ENCODE results near the gene C17orf107. TPM values are rescaled to one million over a fixed set of nuclear protein-coding genes. Genes with fewer than 3 reads are reported as not detected.

C17orf107 gene
- total and polyA plus RNA-seq, 2 donors (not counting 1 experiment from before 2014, with no cell fraction given): 3.9 to 4.6 TPM

DNA sequence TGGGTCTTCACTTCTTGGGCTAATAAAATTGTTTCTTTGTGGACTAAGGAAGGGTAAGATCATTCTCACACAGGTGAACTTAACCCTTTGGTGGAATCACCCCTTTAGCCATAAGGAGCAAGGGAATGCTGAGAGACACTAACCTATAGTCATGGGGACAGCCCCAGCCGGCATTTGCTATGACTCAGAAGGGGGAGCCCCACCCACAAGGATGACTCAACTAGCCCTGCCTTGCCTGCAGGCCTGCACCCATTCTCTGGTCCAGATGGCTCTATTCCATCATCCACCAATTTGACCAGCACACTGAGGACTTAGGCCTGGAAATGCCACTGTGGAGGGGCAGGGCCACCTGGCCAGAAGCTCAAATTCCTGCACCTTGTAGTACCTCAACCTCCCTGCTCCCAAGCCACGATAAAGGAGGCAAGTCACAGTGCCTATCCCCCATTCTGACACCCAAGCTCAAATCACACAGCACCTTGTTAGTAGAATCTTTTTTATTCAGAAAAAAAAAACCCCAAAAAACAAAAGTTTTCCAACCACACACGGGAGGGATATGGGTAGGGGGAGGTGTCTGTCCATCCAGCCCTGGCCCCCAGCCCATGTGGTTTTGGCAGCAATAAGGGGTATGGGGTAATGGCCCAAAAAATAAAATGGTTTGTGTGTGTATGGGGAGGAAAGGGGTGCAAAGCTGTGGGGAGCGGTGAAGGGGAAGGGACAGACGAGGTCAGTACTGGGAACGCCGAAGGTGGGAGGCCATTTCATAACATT lies 46.0 kb downstream of the C17orf107 start:
- Histone ChIP-seq H3K4me2 (replicated peaks; ENCODE audit: low read depth, low read length, poor library complexity, severe bottlenecking) (peak overlapping the region; percentile 98), H3K36me3 (replicated peaks in 1 of 2; ENCODE audit: control extremely low read depth in 1 of 2, control insufficient read depth in 1 of 2, extremely low read depth in 1 of 2, insufficient read depth in 2 of 2, low read length in 1 of 2) (peaks cover 0 to 44% of the 10 kb centered on the region in 2 experiments), H3K4me1 (ENCODE audit: control insufficient read depth in 2 of 2, insufficient read depth in 2 of 2, low read length in 2 of 2) (peaks cover 63 to 70% of the 10 kb centered on the region in 2 donors), H3K9ac (ENCODE audit: low read length) (peak overlapping the region; percentile 38), H3K27ac (ENCODE audit: low read length in 2 of 2) (peak overlapping the region; percentile 32 to 93), H3K9me3 (ENCODE audit: control extremely low read depth in 1 of 3, control insufficient read depth in 2 of 3, insufficient read depth in 1 of 3, low read length in 2 of 3) (no peaks in the 10 kb centered on the region), H4K20me1 (ENCODE audit: control insufficient read depth, insufficient read depth, low read length, poor library complexity, severe bottlenecking) (peaks cover 43% of the 10 kb centered on the region), H3K27me3 (replicated peaks in 1 of 4; ENCODE audit: control extremely low read depth in 1 of 4, control insufficient read depth in 3 of 4, insufficient read depth in 4 of 4, low read length in 3 of 4) (no peaks in the 10 kb centered on the region), H3K79me2 (ENCODE audit: control insufficient read depth, insufficient read depth, low read length) (peaks cover 72% of the 10 kb centered on the region), H2AFZ (ENCODE audit: insufficient read depth, low read depth, low read length, poor library complexity, severe bottlenecking) (no peak overlapping the region), H3K4me3 (ENCODE audit: control extremely low read depth in 1 of 5, extremely low read depth in 1 of 5, insufficient read depth in 1 of 5, low read depth in 2 of 5, low read length in 4 of 5) (peak overlapping the region in 3 of 5 experiments; percentile 12 to 27 (median 25))
- ATAC-seq (ENCODE audit: low read depth) (peak; percentile 12), DNase-seq (peak; percentile 55)
- peak overlapping the region; percentile 86 for H3K4me3 Mint-ChIP-seq
- 40% methylated on average over 4 of the region's 7 CpGs for WGBS (ENCODE audit: insufficient coverage)
- no peaks in the 10 kb centered on the region for H3K27me3 Mint-ChIP-seq
- POLR2A ChIA-PET: interaction anchor here (1.0 to 2.7 kb wide), 2 partner anchors 22 to 36 kb away, joined by 3 to 9 read pairs; partner anchors contain the start of gene SPAG7
- TF ChIP-seq EZH2 (IDR thresholded peaks at IDR 0.05; ENCODE audit: borderline replicate concordance, insufficient read depth, low read depth, low read length, poor library complexity, severe bottlenecking): no peak
- TF ChIP-seq, protein P1, sequence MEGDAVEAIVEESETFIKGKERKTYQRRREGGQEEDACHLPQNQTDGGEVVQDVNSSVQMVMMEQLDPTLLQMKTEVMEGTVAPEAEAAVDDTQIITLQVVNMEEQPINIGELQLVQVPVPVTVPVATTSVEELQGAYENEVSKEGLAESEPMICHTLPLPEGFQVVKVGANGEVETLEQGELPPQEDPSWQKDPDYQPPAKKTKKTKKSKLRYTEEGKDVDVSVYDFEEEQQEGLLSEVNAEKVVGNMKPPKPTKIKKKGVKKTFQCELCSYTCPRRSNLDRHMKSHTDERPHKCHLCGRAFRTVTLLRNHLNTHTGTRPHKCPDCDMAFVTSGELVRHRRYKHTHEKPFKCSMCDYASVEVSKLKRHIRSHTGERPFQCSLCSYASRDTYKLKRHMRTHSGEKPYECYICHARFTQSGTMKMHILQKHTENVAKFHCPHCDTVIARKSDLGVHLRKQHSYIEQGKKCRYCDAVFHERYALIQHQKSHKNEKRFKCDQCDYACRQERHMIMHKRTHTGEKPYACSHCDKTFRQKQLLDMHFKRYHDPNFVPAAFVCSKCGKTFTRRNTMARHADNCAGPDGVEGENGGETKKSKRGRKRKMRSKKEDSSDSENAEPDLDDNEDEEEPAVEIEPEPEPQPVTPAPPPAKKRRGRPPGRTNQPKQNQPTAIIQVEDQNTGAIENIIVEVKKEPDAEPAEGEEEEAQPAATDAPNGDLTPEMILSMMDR (IDR thresholded peaks at IDR 0.05): no peak
- peak overlapping the region; percentile 89 for H3K27ac Mint-ChIP-seq
- intact Hi-C loops (cut with micrococcal nuclease): loop anchor here (5.0 to 10.0 kb wide), 5 partner anchors 72 to 983 kb away; partner anchors contain the start of genes ATP2A3, MED11 and ZNF594
- CTCF ChIA-PET: interaction anchor here (1.2 to 1.3 kb wide), 2 partner anchors 22 to 36 kb away, joined by 3 read pairs; partner anchors contain the start of gene SPAG7
- H3K4me1 Mint-ChIP-seq: peaks cover 65% of the 10 kb centered on the region
- no peaks in the 10 kb centered on the region for H3K9me3 Mint-ChIP-seq (ENCODE audit: insufficient read depth)

DNA sequence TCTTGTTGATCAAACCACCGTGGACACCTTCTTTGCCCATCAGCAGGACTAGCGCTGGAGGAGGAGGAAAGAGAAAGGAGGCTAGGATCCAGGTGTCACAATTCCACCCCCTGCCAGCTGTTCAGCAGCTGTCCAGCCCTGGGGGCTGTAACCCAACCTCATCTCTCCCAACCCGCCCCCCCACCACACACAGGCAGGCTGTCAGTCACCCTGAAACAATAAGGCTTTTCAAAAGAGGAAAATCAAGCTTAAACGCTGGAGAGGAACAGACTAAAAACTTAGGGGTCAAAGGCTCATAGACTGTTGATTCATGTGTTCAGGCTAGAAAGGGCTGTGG lies 46.6 kb downstream of the C17orf107 start:
- intact Hi-C loops (cut with micrococcal nuclease): loop anchor here (5.0 to 10.0 kb wide), 5 partner anchors 71 to 984 kb away; partner anchors contain the start of genes ATP2A3, MED11 and ZNF594
- peak overlapping the region; percentile 98 for H3K4me2 ChIP-seq (replicated peaks; ENCODE audit: low read depth, low read length, poor library complexity, severe bottlenecking)
- H3K4me3 ChIP-seq (ENCODE audit: control extremely low read depth in 1 of 5, extremely low read depth in 1 of 5, insufficient read depth in 1 of 5, low read depth in 2 of 5, low read length in 4 of 5): peak overlapping the region in 4 of 5 experiments; percentile 67 to 99 (median 98)
- H3K27me3 Mint-ChIP-seq: no peaks in the 10 kb centered on the region
- no peak for TF ChIP-seq EZH2 (IDR thresholded peaks at IDR 0.05; ENCODE audit: borderline replicate concordance, insufficient read depth, low read depth, low read length, poor library complexity, severe bottlenecking)
- TF ChIP-seq, protein P1 (IDR thresholded peaks at IDR 0.05): no peak
- H3K27ac Mint-ChIP-seq: peak overlapping the region; percentile 94
- peaks cover 0 to 44% of the 10 kb centered on the region in 2 experiments for H3K36me3 ChIP-seq (replicated peaks in 1 of 2; ENCODE audit: control extremely low read depth in 1 of 2, control insufficient read depth in 1 of 2, extremely low read depth in 1 of 2, insufficient read depth in 2 of 2, low read length in 1 of 2)
- 40% methylated on average over 1 of the region's 4 CpGs for WGBS (ENCODE audit: insufficient coverage)
- ChIA-PET POLR2A (interaction anchor here (4.9 kb wide), 1 partner anchor 21 kb away, joined by 81 read pairs; the partner anchor contains the start of gene SPAG7), CTCF (interaction anchor here (1.2 to 1.3 kb wide), 2 partner anchors 21 to 37 kb away, joined by 3 read pairs; partner anchors contain the start of gene SPAG7)
- no peaks in the 10 kb centered on the region for H3K27me3 ChIP-seq (replicated peaks in 1 of 4; ENCODE audit: control extremely low read depth in 1 of 4, control insufficient read depth in 3 of 4, insufficient read depth in 4 of 4, low read length in 3 of 4)
- peaks cover 72% of the 10 kb centered on the region for H3K79me2 ChIP-seq (ENCODE audit: control insufficient read depth, insufficient read depth, low read length)
- H2AFZ ChIP-seq (ENCODE audit: insufficient read depth, low read depth, low read length, poor library complexity, severe bottlenecking): no peak overlapping the region
- H3K4me1 Mint-ChIP-seq: peaks cover 71% of the 10 kb centered on the region
- no peaks in the 10 kb centered on the region for H3K9me3 ChIP-seq (ENCODE audit: control extremely low read depth in 1 of 3, control insufficient read depth in 2 of 3, insufficient read depth in 1 of 3, low read length in 2 of 3)
- peak overlapping the region; percentile 97 for H3K9ac ChIP-seq (ENCODE audit: low read length)
- peaks cover 43% of the 10 kb centered on the region for H4K20me1 ChIP-seq (ENCODE audit: control insufficient read depth, insufficient read depth, low read length, poor library complexity, severe bottlenecking)
- H3K4me3 Mint-ChIP-seq: peak overlapping the region; percentile 98
- no peaks in the 10 kb centered on the region for H3K9me3 Mint-ChIP-seq (ENCODE audit: insufficient read depth)
- H3K4me1 ChIP-seq (ENCODE audit: control insufficient read depth in 2 of 2, insufficient read depth in 2 of 2, low read length in 2 of 2): peaks cover 67 to 72% of the 10 kb centered on the region in 2 donors
- DNase-seq (peak; percentile 25), ATAC-seq (ENCODE audit: low read depth) (no peak)
- peak overlapping the region; percentile 32 to 93 for H3K27ac ChIP-seq (ENCODE audit: low read length in 2 of 2)
